LNCaP clone FGC (cell line): ENCODE measurements around the gene TAF13.

Experiments used
- DNase-seq: peaks from one replicate; pipeline ENCODE4 v3.0.0-alpha.2; 2011; ENCODE audit warnings: low read depth
- H3K4me3 ChIP-seq: 2 replicates; pipeline ENCODE4 v1.5.1; 2011; ENCODE audit warnings: mild to moderate bottlenecking, low read depth, low read length, control low read depth
- TF ChIP-seq, protein P1 (sequence below): IDR thresholded peaks from 2 replicates; pipeline ENCODE4 v1.5.1; 2012; ENCODE audit warnings: mild to moderate bottlenecking; ENCODE audit not compliant: control insufficient read depth, insufficient read depth; ENCODE audit errors: extremely low read depth

TAF13 gene, protein sequence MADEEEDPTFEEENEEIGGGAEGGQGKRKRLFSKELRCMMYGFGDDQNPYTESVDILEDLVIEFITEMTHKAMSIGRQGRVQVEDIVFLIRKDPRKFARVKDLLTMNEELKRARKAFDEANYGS

DNA sequence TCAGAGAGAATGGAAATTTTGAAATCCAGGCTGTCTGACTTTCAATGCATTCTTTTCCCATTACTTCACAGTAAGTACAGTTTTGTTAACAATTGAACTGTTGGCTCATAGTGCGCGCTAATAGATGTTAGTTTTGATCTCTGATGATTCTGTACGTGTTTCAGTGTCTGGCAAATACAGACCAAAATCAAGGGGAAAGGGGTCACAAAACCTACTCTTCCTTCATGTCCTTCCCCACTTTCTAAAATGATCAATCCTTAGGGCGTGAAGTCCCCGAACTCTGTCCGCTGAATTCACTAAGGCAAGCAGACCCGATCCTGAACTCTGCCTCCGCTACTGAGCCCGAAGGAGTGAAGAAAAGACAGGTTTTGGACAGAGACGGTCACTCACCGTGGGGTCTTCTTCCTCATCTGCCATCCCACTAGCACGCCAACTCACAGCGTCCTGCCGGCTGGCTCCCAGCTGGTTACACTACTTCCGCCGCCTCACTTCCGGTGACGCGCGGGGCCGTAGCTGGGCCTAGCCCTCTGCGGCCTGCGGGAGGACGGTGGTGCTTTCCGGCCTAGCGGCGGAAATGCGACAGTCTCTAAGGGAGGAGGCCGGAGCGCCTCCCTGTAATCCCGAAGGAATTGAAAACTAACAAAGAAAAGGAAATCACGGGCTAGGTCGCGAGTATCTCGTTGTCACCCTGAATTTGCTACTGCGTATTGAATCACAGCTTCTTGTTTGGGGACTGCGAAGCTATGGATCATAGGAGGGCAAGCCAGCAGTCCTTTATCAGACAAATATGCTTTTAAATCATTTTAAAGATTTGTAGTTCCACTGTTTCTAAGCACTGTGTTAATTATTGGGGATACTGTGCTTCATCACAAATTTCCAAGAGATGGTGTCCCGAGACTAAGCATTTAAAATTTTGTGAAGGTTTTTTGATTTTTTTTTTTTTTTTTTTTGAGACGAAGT lies at the start of gene TAF13:
Gene TAF13 (minus strand): TSS at position 473 of the 960 bp plus-strand sequence. CDS start 56 bp downstream, at position 417.
- H3K4me3 ChIP-seq, result peak within 1 kb of the TSS; percentile 98
- TF ChIP-seq, protein P1, sequence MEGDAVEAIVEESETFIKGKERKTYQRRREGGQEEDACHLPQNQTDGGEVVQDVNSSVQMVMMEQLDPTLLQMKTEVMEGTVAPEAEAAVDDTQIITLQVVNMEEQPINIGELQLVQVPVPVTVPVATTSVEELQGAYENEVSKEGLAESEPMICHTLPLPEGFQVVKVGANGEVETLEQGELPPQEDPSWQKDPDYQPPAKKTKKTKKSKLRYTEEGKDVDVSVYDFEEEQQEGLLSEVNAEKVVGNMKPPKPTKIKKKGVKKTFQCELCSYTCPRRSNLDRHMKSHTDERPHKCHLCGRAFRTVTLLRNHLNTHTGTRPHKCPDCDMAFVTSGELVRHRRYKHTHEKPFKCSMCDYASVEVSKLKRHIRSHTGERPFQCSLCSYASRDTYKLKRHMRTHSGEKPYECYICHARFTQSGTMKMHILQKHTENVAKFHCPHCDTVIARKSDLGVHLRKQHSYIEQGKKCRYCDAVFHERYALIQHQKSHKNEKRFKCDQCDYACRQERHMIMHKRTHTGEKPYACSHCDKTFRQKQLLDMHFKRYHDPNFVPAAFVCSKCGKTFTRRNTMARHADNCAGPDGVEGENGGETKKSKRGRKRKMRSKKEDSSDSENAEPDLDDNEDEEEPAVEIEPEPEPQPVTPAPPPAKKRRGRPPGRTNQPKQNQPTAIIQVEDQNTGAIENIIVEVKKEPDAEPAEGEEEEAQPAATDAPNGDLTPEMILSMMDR, result no peak
- peak; percentile 86 for DNase-seq

GRCh38 chr1:109120356-109120755 lies 44.6 kb upstream of the TAF13 start:
- TF ChIP-seq, protein P1, result no peak
- DNase-seq, result no peak
- no peak overlapping the region for H3K4me3 ChIP-seq

- no peak for DNase-seq
- TF ChIP-seq, protein P1, result no peak
- no peak overlapping the region for H3K4me3 ChIP-seq
Observed at GRCh38 chr1:109118089-109118488, 42.3 kb upstream of the TAF13 start.

DNA sequence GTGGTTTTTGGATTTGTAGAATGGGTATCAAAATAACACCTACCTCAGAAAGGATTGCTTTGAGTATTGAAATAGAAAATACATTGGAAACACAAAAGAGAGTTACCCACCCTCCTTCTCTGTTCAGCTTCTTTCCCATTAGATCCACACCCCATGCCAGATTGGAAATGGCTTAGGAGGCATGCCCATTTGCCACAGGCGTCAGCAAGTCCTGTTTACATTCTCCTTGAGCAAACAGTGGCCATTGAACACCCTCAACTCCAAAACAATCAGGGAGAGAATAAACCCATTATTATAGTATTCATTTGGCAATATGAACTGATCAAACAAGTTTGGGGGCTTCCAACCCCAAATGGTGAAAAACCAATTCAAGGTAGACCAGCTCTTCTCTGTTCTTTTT lies 40.5 kb upstream of the TAF13 start:
- H3K4me3 ChIP-seq, result no peak overlapping the region
- TF ChIP-seq, protein P1, result no peak
- DNase-seq, result no peak

GRCh38 chr1:109115685-109116084 lies 39.9 kb upstream of the TAF13 start:
- TF ChIP-seq, protein P1, result no peak
- H3K4me3 ChIP-seq, result no peak overlapping the region
- no peak for DNase-seq

DNA sequence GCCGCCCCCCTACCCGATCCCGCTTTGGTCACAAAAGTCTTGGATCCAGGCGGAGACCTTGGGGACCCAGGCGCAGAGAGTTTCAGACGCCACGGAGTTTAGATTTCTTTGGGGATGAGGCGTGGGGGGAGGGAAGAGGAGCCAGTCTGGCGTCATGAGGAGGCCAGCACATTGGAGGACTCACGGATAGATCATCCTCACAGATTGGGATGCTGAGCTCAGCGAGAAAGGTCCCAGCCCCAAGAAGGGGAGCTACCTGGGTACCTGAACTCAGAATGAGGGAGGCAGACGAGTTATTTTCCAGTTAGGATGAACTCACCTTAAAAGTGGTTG lies 38.5 kb upstream of the TAF13 start:
- TF ChIP-seq, protein P1, result no peak
- peak overlapping the region; percentile 10; the same call in 1 of the 2 replicates for H3K4me3 ChIP-seq
- DNase-seq, result no peak
